Measurements from ENCODE around the gene AJAP1. TPM values are rescaled to one million over a fixed set of nuclear protein-coding genes. Genes with fewer than 3 reads are reported as not detected.

The AJAP1 gene
- total and polyA plus RNA-seq, 2 of the 13 experiments (the other 11 are each of a cell fraction or from before 2014, with no cell fraction given) = not detected

- Histone ChIP-seq H3K79me2 (ENCODE audit: insufficient read depth, low read length) (no peaks in the 10 kb centered on the region), H3K27me3 (ENCODE audit: control insufficient read depth in 1 of 2, insufficient read depth in 2 of 2, low read length in 2 of 2) (peaks cover 1 to 42% of the 10 kb centered on the region in 2 experiments; a peak in 4 of 5 replicates), H2AFZ (ENCODE audit: low read length) (no peak overlapping the region), H3K4me2 (ENCODE audit: low read depth, low read length) (no peak overlapping the region), H4K20me1 (ENCODE audit: insufficient read depth, low read length) (no peaks in the 10 kb centered on the region), H3K4me3 (replicated peaks in 1 of 3; ENCODE audit: insufficient read depth in 1 of 3, low read depth in 2 of 3, low read length in 3 of 3) (no peak overlapping the region), H3K9ac (ENCODE audit: insufficient read depth, low read depth, low read length) (no peak overlapping the region), H3K36me3 (replicated peaks in 1 of 2; ENCODE audit: control insufficient read depth in 1 of 2, insufficient read depth in 2 of 2, low read length in 2 of 2) (no peaks in the 10 kb centered on the region), H3K27ac (ENCODE audit: extremely low read length, insufficient read depth, low read length) (no peak overlapping the region), H3K4me1 (ENCODE audit: insufficient read depth, low read length) (no peaks in the 10 kb centered on the region), H3K9me3 (ENCODE audit: low read length) (no peaks in the 10 kb centered on the region)
- no TSS peak for BruUV-seq (replicated peaks)
- ChIA-PET CTCF (ENCODE audit: low intra/inter-chr PET ratio, low total read pairs) (no interaction called here), POLR2A (no interaction called here)
- ATAC-seq = no peak
- FAIRE-seq = no peak
- intact Hi-C loops (cut with micrococcal nuclease; ENCODE audit: unreplicated experiment) = no loop called here
- no peak for DNase-seq (ENCODE audit: low spot score)
- WGBS (ENCODE audit: low lambda C conversion rate) = 3% methylated on average over 6 of the region's 16 CpGs
- in situ Hi-C loops (cut with HindIII; ENCODE audit: extremely low pct_ligation_motif_present, low pct_unique_long_range_greater_than_20kb) = loop anchor here (10.0 kb wide), 1 partner anchor 166 kb away; no protein-coding TSS in a partner anchor
- TF ChIP-seq PAF1 (CRISPR knock-in tag; IDR thresholded peaks at IDR 0.05) = no peak
- no peak for TF ChIP-seq ATF5 (CRISPR knock-in tag; IDR thresholded peaks at IDR 0.05; ENCODE audit: low read depth)
- no peak for TF ChIP-seq ZFY (CRISPR knock-in tag; IDR thresholded peaks at IDR 0.05)
- TF ChIP-seq ZNF878 (CRISPR knock-in tag; IDR thresholded peaks at IDR 0.05) = no peak
- no peak for TF ChIP-seq HMG20B (CRISPR knock-in tag; conservative IDR thresholded peaks at IDR 0.05)
- no peak for TF ChIP-seq HOXD1 (CRISPR knock-in tag; IDR thresholded peaks at IDR 0.05)
- no peak for TF ChIP-seq ZNF142 (CRISPR knock-in tag; IDR thresholded peaks at IDR 0.05)
- TF ChIP-seq ATF4 (CRISPR knock-in tag; IDR thresholded peaks at IDR 0.05) = no peak
- TF ChIP-seq KDM6A (CRISPR knock-in tag; IDR thresholded peaks at IDR 0.05; ENCODE audit: low read depth) = no peak
- TF ChIP-seq ZNF350 (CRISPR knock-in tag; IDR thresholded peaks at IDR 0.05; ENCODE audit: borderline replicate concordance, low read depth) = no peak
- TF ChIP-seq TFAP4 (IDR thresholded peaks at IDR 0.05; ENCODE audit: borderline replicate concordance, low read depth) = no peak
- TF ChIP-seq ZBTB49 (CRISPR knock-in tag; IDR thresholded peaks at IDR 0.05; ENCODE audit: borderline replicate concordance) = no peak
These were observed 4.5 kb downstream of the AJAP1 start for GRCh38 chr1:4658643-4659628.
